ENCODE data around the gene MT1A. TPM values are rescaled to one million over a fixed set of nuclear protein-coding genes. Genes with fewer than 3 reads are reported as not detected.

The MT1A gene
- total and polyA plus RNA-seq, 10 of the 15 experiments (the other 5 are each of a cell fraction or from before 2014, with no cell fraction given) = not detected

DNA sequence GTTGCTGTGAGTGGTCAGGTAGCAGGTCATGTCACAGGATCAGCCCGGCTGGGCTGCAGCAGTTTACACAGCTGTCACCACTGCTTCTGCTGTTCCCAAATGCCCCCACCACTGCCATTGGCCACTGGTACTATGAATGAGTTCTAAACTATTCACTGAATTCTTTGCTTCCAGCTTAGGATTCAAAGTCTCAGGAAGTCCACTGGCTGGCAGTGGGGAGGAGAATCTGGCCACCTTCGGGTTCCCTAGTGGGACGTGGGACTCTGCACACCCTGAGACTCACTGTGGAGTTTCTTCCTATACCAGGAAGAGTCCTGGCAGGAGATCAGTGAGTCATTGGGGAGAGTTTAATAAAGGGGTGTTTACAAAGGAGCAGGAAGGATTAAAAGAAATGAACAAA is 50.7 kb downstream of the MT1A start:
- Histone ChIP-seq H2AFZ (ENCODE audit: control insufficient read depth, low read depth, low read length) (no peak overlapping the region), H3K27ac (ENCODE audit: control insufficient read depth, insufficient read depth) (no peak overlapping the region), H3K27me3 (replicated peaks in 1 of 2; ENCODE audit: control insufficient read depth in 2 of 2, insufficient read depth in 2 of 2, low read length in 1 of 2) (no peaks in the 10 kb centered on the region; a peak in 1 of 4 replicates), H3K79me2 (ENCODE audit: control insufficient read depth, insufficient read depth, low read length) (no peaks in the 10 kb centered on the region), H3K4me1 (ENCODE audit: control insufficient read depth, insufficient read depth, low read length) (no peaks in the 10 kb centered on the region), H3K4me3 (no peak overlapping the region), H3K36me3 (ENCODE audit: control insufficient read depth in 2 of 2, insufficient read depth in 2 of 2, low read length in 1 of 2) (no peaks in the 10 kb centered on the region), H4K20me1 (ENCODE audit: control insufficient read depth, insufficient read depth) (no peaks in the 10 kb centered on the region), H3K9me3 (replicated peaks; ENCODE audit: control insufficient read depth, insufficient read depth, low read length) (no peaks in the 10 kb centered on the region), H3K4me2 (ENCODE audit: control insufficient read depth, insufficient read depth) (no peak overlapping the region), H3K9ac (ENCODE audit: control insufficient read depth, insufficient read depth, low read length) (no peak overlapping the region)
- no peak for TF ChIP-seq GATAD2B (conservative IDR thresholded peaks at IDR 0.05; ENCODE audit: low read depth)
- TF ChIP-seq, protein P1, sequence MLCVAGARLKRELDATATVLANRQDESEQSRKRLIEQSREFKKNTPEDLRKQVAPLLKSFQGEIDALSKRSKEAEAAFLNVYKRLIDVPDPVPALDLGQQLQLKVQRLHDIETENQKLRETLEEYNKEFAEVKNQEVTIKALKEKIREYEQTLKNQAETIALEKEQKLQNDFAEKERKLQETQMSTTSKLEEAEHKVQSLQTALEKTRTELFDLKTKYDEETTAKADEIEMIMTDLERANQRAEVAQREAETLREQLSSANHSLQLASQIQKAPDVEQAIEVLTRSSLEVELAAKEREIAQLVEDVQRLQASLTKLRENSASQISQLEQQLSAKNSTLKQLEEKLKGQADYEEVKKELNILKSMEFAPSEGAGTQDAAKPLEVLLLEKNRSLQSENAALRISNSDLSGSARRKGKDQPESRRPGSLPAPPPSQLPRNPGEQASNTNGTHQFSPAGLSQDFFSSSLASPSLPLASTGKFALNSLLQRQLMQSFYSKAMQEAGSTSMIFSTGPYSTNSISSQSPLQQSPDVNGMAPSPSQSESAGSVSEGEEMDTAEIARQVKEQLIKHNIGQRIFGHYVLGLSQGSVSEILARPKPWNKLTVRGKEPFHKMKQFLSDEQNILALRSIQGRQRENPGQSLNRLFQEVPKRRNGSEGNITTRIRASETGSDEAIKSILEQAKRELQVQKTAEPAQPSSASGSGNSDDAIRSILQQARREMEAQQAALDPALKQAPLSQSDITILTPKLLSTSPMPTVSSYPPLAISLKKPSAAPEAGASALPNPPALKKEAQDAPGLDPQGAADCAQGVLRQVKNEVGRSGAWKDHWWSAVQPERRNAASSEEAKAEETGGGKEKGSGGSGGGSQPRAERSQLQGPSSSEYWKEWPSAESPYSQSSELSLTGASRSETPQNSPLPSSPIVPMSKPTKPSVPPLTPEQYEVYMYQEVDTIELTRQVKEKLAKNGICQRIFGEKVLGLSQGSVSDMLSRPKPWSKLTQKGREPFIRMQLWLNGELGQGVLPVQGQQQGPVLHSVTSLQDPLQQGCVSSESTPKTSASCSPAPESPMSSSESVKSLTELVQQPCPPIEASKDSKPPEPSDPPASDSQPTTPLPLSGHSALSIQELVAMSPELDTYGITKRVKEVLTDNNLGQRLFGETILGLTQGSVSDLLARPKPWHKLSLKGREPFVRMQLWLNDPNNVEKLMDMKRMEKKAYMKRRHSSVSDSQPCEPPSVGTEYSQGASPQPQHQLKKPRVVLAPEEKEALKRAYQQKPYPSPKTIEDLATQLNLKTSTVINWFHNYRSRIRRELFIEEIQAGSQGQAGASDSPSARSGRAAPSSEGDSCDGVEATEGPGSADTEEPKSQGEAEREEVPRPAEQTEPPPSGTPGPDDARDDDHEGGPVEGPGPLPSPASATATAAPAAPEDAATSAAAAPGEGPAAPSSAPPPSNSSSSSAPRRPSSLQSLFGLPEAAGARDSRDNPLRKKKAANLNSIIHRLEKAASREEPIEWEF (IDR thresholded peaks at IDR 0.05; ENCODE audit: insufficient replicate concordance, low read depth, low read length) = no peak
- TF ChIP-seq, protein P2, sequence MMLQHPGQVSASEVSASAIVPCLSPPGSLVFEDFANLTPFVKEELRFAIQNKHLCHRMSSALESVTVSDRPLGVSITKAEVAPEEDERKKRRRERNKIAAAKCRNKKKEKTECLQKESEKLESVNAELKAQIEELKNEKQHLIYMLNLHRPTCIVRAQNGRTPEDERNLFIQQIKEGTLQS (IDR thresholded peaks at IDR 0.05; ENCODE audit: borderline replicate concordance, extremely low read depth, low read depth, low read length) = no peak
- TF ChIP-seq IKZF2 (IDR thresholded peaks at IDR 0.05) = no peak
- TF ChIP-seq JUNB (IDR thresholded peaks at IDR 0.05) = no peak
- no peak for TF ChIP-seq LARP7 (IDR thresholded peaks at IDR 0.05)
- TF ChIP-seq SIN3A (IDR thresholded peaks at IDR 0.05; ENCODE audit: low read depth, low read length) = no peak
- TF ChIP-seq GABPA (IDR thresholded peaks at IDR 0.05; ENCODE audit: low read depth) = no peak
- TF ChIP-seq MEF2B (IDR thresholded peaks at IDR 0.05; ENCODE audit: partially characterized antibody, poor library complexity, severe bottlenecking) = no peak
- no peak for TF ChIP-seq EP300 (IDR thresholded peaks at IDR 0.05; ENCODE audit: borderline replicate concordance in 1 of 2, control insufficient read depth in 1 of 2, low read depth in 2 of 2, low read length in 2 of 2)
- no peak for TF ChIP-seq SMAD5 (IDR thresholded peaks at IDR 0.05; ENCODE audit: low read depth)
- intact Hi-C loops (cut with micrococcal nuclease; ENCODE audit: unreplicated experiment) (no loop called here), in situ Hi-C loops (cut with MboI) (loop anchor here (25.0 kb wide), 1 partner anchor 752 kb away; no protein-coding TSS in a partner anchor)
- SMC1A ChIA-PET (ENCODE audit: uncharacterized antibody, unreplicated experiment) = no interaction called here
- 6% methylated on average over 3 of the region's 3 CpGs for WGBS (ENCODE audit: insufficient coverage, insufficient replicate concordance, low lambda C conversion rate, missing lambda C conversion rate)
- no peak for FAIRE-seq
- BruUV-seq (replicated peaks) = no TSS peak
- CTCF ChIA-PET = interaction anchor here (1.4 kb wide), 1 partner anchor 113 kb away, joined by 4 read pairs; no protein-coding TSS in a partner anchor
- no peak for DNase-seq (ENCODE audit: low read depth, low spot score)
- POLR2A ChIA-PET = no interaction called here
- RAD21 ChIA-PET (ENCODE audit: unreplicated experiment) = interaction anchor here (1.3 kb wide), 1 partner anchor 13 kb away, joined by 4 read pairs; no protein-coding TSS in a partner anchor
- ATAC-seq = no peak

All from GM12878 (cell line).